Measurements from ENCODE around the gene DLG2.

GRCh38 chr11:84685149-84685548 lies 942.0 kb downstream of the DLG2 start:
- no peak for TF ChIP-seq RAD21 (IDR thresholded peaks at IDR 0.05; ENCODE audit: low read depth)
- no peak for TF ChIP-seq EP300 (IDR thresholded peaks at IDR 0.05; ENCODE audit: borderline replicate concordance)
- TF ChIP-seq, protein P1, sequence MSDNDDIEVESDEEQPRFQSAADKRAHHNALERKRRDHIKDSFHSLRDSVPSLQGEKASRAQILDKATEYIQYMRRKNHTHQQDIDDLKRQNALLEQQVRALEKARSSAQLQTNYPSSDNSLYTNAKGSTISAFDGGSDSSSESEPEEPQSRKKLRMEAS (IDR thresholded peaks at IDR 0.05) = no peak
- no peak for TF ChIP-seq TCF12 (IDR thresholded peaks at IDR 0.05; ENCODE audit: low read depth)
- TF ChIP-seq TAF1 (IDR thresholded peaks at IDR 0.05; ENCODE audit: low read depth) = no peak
- no peak for TF ChIP-seq CREB1 (IDR thresholded peaks at IDR 0.05; ENCODE audit: low read depth)
- TF ChIP-seq, protein P2, sequence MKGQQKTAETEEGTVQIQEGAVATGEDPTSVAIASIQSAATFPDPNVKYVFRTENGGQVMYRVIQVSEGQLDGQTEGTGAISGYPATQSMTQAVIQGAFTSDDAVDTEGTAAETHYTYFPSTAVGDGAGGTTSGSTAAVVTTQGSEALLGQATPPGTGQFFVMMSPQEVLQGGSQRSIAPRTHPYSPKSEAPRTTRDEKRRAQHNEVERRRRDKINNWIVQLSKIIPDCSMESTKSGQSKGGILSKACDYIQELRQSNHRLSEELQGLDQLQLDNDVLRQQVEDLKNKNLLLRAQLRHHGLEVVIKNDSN (IDR thresholded peaks at IDR 0.05) = no peak
- TF ChIP-seq EGR1 (IDR thresholded peaks at IDR 0.05) = no peak
- TF ChIP-seq FOXM1 (IDR thresholded peaks at IDR 0.05; ENCODE audit: borderline replicate concordance, low read depth) = no peak
- TF ChIP-seq TEAD4 (IDR thresholded peaks at IDR 0.05) = no peak
- TF ChIP-seq YY1 (IDR thresholded peaks at IDR 0.05; ENCODE audit: low read depth) = no peak
- no peak for TF ChIP-seq CEBPB (IDR thresholded peaks at IDR 0.05)
